D721Med (cell line): Measurements from ENCODE around the gene OLR1.
"Not testable (repeated sequence)": the region's sequence is repeated elsewhere in the genome, so short reads cannot be mapped to it uniquely, and the experiment has no call there.

Experiments used
- DNase-seq: peaks from one replicate; pipeline ENCODE4 v3.0.0; 2011; ENCODE audit warnings: low spot score; ENCODE audit not compliant: insufficient read length
- FAIRE-seq: peaks from 2 replicates; lab custom pipeline; 2011; peaks lifted over from hg19 to GRCh38; lab: Jason Lieb, UNC
- CTCF ChIP-seq: IDR thresholded peaks from 2 replicates; pipeline ENCODE4 v1.5.1; 2012; ENCODE audit warnings: mild to moderate bottlenecking, control low read depth; ENCODE audit not compliant: insufficient read depth; ENCODE audit errors: missing control alignments

The OLR1 gene

GRCh38 chr12:10205220-10205807 lies 33.4 kb upstream of the OLR1 start:
- FAIRE-seq: no peak
- TF ChIP-seq CTCF: no peak

GRCh38 chr12:10204495-10204894 lies 32.6 kb upstream of the OLR1 start:
- DNase-seq, FAIRE-seq: not testable (repeated sequence)

More at GRCh38 chr12:10205220-10205807, 33.4 kb upstream of the OLR1 start:
- DNase-seq: no peak

- no peak for DNase-seq
- TF ChIP-seq CTCF: no peak
Observed at GRCh38 chr12:10197879-10198278, 25.9 kb upstream of the OLR1 start.

GRCh38 chr12:10196210-10196609 lies 24.3 kb upstream of the OLR1 start:
- no peak for FAIRE-seq
- no peak for DNase-seq
- no peak for TF ChIP-seq CTCF

More at GRCh38 chr12:10197879-10198278, 25.9 kb upstream of the OLR1 start:
- FAIRE-seq: no peak

- no peak for FAIRE-seq
- no peak for TF ChIP-seq CTCF
- no peak for DNase-seq
Observed at GRCh38 chr12:10194160-10194670, 22.3 kb upstream of the OLR1 start.

- no peak for TF ChIP-seq CTCF
- no peak for DNase-seq
- FAIRE-seq: no peak
Observed at GRCh38 chr12:10191865-10192264, 19.9 kb upstream of the OLR1 start.

- peak; percentile 90 for TF ChIP-seq CTCF
- DNase-seq: peak; percentile 55
- FAIRE-seq: no peak
Observed at GRCh38 chr12:10190558-10191388, 18.8 kb upstream of the OLR1 start.
